HG03469 (cell line): ENCODE data around the gene NECAB2.
A peak's percentile ranks its signal among the peaks of the same experiment; 100 is the strongest.

ENCODE experiments used
- ATAC-seq: cut with Tn5 transposase; IDR thresholded peaks from one replicate; pipeline ENCODE4 v1.9.1; 2021; ENCODE audit warnings: mild to moderate bottlenecking, moderate library complexity, moderate number of reproducible peaks; ENCODE audit not compliant: unreplicated experiment

The NECAB2 gene

GRCh38 chr16:83981799-83982198, 13.8 kb downstream of the NECAB2 start:
- ATAC-seq = no peak

GRCh38 chr16:83983491-83983890, 15.4 kb downstream of the NECAB2 start:
- ATAC-seq = no peak

- no peak for ATAC-seq
These were observed 21.3 kb downstream of the NECAB2 start for GRCh38 chr16:83989300-83989699.

- ATAC-seq = no peak
These were observed 22.4 kb downstream of the NECAB2 start for GRCh38 chr16:83990492-83990891.

- no peak for ATAC-seq
These were observed 24.6 kb downstream of the NECAB2 start for GRCh38 chr16:83992624-83993023.

- no peak for ATAC-seq
These were observed 26.0 kb downstream of the NECAB2 start for GRCh38 chr16:83994087-83994486.

- no peak for ATAC-seq
These were observed 26.7 kb downstream of the NECAB2 start for GRCh38 chr16:83994703-83995102.

GRCh38 chr16:83995754-83996153, 27.7 kb downstream of the NECAB2 start:
- no peak for ATAC-seq

- no peak for ATAC-seq
These were observed 28.6 kb downstream of the NECAB2 start for GRCh38 chr16:83996481-83997252.

- no peak for ATAC-seq
These were observed 30.0 kb downstream of the NECAB2 start for GRCh38 chr16:83998091-83998490.

GRCh38 chr16:84000989-84001642, 33.1 kb downstream of the NECAB2 start:
- no peak for ATAC-seq

GRCh38 chr16:84001726-84002125, 33.7 kb downstream of the NECAB2 start:
- no peak for ATAC-seq

- ATAC-seq = no peak
These were observed 35.0 kb downstream of the NECAB2 start for GRCh38 chr16:84003038-84003437.

GRCh38 chr16:84004442-84004841, 36.4 kb downstream of the NECAB2 start:
- no peak for ATAC-seq

- no peak for ATAC-seq
These were observed 37.3 kb downstream of the NECAB2 start for GRCh38 chr16:84005391-84005790.

GRCh38 chr16:84007520-84007919, 39.5 kb downstream of the NECAB2 start:
- ATAC-seq = no peak

GRCh38 chr16:84007965-84008364, 39.9 kb downstream of the NECAB2 start:
- no peak for ATAC-seq

GRCh38 chr16:84009282-84009681, 41.2 kb downstream of the NECAB2 start:
- no peak for ATAC-seq

- peak; percentile 74 for ATAC-seq
These were observed 45.9 kb downstream of the NECAB2 start for GRCh38 chr16:84013787-84014569.

- ATAC-seq = no peak
These were observed 46.7 kb downstream of the NECAB2 start for GRCh38 chr16:84014570-84015327.

- ATAC-seq = no peak
These were observed 47.4 kb downstream of the NECAB2 start for GRCh38 chr16:84015399-84015798.
